ENCODE results near the gene ACAD10. TPM values are rescaled to one million over a fixed set of nuclear protein-coding genes. Genes with fewer than 3 reads are reported as not detected.

ACAD10 gene
- total and polyA plus RNA-seq, 12 donors = 7.8 to 43.4 (median 34.8) TPM

DNA sequence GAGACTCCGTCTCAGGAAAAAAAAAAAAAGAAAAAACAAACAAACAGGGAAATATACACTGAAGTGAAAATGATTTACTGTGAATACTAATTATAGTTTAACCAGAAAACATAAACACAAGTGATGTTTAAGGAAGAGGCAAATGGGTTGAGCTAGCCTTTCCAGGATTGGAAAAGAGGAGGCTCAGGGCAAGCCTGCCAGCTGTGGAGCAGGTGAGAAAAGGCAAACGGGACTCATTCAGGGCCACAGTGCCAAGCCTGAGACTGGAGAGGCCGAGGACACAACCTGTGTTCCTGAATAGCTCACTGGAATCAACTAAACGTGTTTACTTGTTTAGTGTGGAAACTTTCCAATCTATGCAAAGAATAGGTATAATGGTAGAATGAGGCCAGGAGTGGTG lies 120.5 kb downstream of the ACAD10 start:
- Histone ChIP-seq H3K27me3 (no peaks in the 10 kb centered on the region), H3K27ac (no peak overlapping the region), H3K4me1 (no peaks in the 10 kb centered on the region), H3K36me3 (peaks cover 0 to 100% (median 45%) of the 10 kb centered on the region in 9 donors), H3K4me3 (no peak overlapping the region), H3K9me3 (no peaks in the 10 kb centered on the region)
- ATAC-seq (no peak), DNase-seq (no peak)
- 89 to 94% methylated on average over 4 of the region's 4 CpGs for WGBS, 2 donors
- TF ChIP-seq, protein P1, sequence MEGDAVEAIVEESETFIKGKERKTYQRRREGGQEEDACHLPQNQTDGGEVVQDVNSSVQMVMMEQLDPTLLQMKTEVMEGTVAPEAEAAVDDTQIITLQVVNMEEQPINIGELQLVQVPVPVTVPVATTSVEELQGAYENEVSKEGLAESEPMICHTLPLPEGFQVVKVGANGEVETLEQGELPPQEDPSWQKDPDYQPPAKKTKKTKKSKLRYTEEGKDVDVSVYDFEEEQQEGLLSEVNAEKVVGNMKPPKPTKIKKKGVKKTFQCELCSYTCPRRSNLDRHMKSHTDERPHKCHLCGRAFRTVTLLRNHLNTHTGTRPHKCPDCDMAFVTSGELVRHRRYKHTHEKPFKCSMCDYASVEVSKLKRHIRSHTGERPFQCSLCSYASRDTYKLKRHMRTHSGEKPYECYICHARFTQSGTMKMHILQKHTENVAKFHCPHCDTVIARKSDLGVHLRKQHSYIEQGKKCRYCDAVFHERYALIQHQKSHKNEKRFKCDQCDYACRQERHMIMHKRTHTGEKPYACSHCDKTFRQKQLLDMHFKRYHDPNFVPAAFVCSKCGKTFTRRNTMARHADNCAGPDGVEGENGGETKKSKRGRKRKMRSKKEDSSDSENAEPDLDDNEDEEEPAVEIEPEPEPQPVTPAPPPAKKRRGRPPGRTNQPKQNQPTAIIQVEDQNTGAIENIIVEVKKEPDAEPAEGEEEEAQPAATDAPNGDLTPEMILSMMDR (IDR thresholded peaks at IDR 0.05) = no peak
- intact Hi-C loops (cut with DNase I) = no loop called here

Small RNA genes lying within 50 kb of the gene (microRNA-seq; reads per million reads assigned to microRNA genes)
- 1.0 to 1.2 reads per million in 2 donors for gene MIR6761

Other genes starting within 250 kb of the ACAD10 start
- gene ATXN2, start 86.7 kb upstream of the ACAD10 start, total RNA-seq = 10 to 100 TPM; 47.9 to 69.9 (median 55.2) TPM
- gene ATXN2, start 86.7 kb upstream of the ACAD10 start, polyA plus RNA-seq = 10 to 100 TPM; 18.8 to 49.4 TPM
- 10 to 100 TPM; 10.6 to 18.5 (median 14.9) TPM for gene BRAP, start 97 bp upstream of the ACAD10 start, total RNA-seq
- 1 to 10 TPM; 5.9 to 7.8 TPM for gene BRAP, start 97 bp upstream of the ACAD10 start, polyA plus RNA-seq
- gene ALDH2, start 80.9 kb downstream of the ACAD10 start, total RNA-seq = 100 to 1,000 TPM; 240 to 403 (median 348) TPM
- 100 to 1,000 TPM in 1 of 2 donors, 10 to 100 TPM in 1; 60.6 to 151 TPM for gene ALDH2, start 80.9 kb downstream of the ACAD10 start, polyA plus RNA-seq
- gene MAPKAPK5, start 156.2 kb downstream of the ACAD10 start, total RNA-seq = 10 to 100 TPM; 22.1 to 28.6 (median 23.6) TPM
- gene MAPKAPK5, start 156.2 kb downstream of the ACAD10 start, polyA plus RNA-seq = 10 to 100 TPM in 1 of 2 donors, 1 to 10 TPM in 1; 9.1 to 22.6 TPM

Measured in heart right ventricle (tissue), 16 donors.